ENCODE results near the gene HSDL1.

GRCh38 chr16:84138500-84138823, 6.5 kb downstream of the HSDL1 start:
- TF ChIP-seq CTCF (IDR thresholded peaks at IDR 0.05) (no peak), EZH2 (IDR thresholded peaks at IDR 0.05) (no peak), EZH2phosphoT487 (IDR thresholded peaks at IDR 0.05) (no peak)
